NOMO-1 treated with DMSO at 0.1 percent for 48 hours (cell line): ENCODE results near the gene LRCH1.
A peak's percentile ranks its signal among the peaks of the same experiment; 100 is the strongest.

Source experiments
- DNase-seq: peaks from one replicate; lab custom pipeline; 2025; ENCODE audit not compliant: unreplicated experiment; lab: John Stamatoyannopoulos, UW

The LRCH1 gene

DNA sequence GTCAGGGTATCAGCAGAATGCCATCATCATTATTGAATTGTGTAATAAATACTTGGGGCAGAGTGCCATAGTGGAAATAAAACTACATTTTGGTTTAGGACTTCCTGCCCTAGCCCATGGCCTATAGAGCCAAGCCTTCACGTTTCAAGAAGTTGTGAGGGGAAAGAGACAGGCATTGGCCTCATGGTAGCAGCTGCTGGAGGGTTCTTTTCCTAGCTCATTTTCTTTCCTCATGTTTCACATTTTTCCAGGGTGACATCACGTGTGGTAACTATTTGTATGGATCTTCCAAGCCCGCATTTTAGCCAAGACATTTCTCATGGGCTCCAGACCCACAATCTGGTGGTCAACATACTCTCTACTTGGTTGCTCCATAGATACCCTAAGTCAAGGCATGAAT is 80.4 kb downstream of the LRCH1 start:
- DNase-seq = no peak

DNA sequence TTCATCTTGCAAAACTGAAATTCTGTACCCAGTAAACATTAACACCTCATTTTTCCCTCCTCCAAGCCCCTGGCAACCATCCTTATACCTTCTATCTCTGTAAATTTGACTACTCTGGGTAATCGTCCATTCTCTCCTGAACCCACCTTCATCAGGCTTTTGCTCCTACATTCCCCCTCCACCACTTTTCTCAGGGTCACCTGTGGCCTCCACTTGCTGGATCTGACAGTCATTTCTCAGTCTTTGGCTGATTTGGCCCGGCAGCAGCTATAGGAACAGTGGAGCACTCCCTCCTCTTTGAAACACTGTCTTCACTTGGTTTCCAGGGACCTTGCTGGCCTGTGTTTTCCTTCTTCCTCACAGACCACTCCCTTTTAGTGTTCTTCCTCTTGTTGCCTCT is 83.5 kb downstream of the LRCH1 start:
- DNase-seq = no peak

DNA sequence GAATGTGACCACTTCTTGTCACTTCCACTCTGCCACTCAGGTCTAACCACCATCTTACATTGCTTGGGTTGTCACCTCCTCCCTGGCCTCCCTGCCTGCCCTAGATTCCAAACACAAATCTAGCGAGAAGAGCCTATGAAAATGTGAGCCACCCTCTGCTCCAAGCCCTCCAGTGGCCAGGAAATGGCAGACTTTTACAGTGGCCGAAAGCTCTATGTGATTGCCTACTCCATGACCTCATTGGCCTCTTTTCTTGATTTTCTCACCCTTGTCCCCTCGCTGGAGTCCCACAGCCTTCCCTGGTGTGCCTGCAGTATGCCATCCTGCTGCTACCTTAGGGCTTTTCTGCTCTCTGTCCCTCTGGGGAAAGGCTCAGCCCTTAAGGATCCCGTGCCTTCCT is 84.2 kb downstream of the LRCH1 start:
- no peak for DNase-seq

DNA sequence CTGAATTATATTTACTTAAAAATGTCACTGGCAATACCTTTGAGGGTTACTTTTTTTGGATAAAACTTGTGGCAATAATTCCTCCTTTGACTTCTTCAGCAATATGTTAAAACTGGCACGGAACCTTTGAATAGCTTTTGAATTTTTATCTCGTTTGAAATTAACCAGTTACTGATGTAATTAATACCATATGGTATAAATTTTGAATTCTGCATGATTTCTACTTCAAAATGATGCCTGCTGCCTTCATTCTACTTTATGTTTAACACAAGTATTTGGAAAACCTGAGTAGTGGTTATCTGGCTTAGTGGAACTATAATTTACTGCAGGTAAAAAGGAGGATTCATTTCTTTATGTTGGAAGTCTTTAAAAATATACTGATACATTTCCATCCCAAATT is 85.3 kb downstream of the LRCH1 start:
- DNase-seq = no peak

DNA sequence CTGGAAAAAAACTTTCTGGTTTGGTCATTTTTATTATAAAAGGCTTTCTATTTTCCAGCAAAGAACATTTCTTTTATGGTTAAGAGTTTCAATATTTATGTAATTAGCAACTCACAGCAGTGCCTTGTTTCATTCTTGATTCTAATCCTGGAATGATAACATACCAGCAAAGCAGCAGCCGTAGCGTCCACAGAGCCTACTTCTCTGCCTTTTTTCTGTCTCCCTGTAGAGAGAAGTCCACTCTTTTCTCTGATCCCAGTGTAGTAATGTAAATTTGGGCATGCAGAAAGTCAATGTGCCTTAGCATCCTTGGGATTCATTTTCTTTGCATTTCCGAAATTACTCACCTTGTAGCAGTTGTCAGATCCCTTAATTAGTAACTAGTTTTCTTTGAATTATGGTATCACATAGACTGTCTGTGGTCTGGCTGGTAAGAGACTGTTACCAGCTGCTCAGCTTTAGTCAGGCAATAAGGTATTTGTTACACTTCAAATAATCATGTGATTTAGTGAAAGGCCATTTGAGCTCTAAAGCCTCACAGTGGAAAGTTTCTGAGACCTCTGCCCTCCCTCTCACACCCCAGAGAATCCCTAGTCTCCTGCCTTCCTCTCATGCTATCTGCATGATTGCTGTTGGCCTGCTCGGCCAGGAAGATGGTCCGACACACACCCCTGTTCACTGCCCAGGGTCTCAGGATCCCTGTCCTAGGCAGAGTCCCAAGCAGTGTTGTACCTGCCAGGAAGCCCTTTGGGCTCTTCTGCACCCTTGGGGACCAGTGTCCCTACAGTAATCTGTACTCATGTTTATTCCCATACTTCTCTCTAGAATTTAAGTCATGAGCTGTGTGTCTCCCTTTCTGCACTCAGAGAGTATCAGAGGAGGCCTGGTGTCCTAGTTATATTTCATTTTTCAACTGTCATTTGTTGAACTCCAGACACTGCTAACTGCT is 86.3 kb downstream of the LRCH1 start:
- DNase-seq = no peak

DNA sequence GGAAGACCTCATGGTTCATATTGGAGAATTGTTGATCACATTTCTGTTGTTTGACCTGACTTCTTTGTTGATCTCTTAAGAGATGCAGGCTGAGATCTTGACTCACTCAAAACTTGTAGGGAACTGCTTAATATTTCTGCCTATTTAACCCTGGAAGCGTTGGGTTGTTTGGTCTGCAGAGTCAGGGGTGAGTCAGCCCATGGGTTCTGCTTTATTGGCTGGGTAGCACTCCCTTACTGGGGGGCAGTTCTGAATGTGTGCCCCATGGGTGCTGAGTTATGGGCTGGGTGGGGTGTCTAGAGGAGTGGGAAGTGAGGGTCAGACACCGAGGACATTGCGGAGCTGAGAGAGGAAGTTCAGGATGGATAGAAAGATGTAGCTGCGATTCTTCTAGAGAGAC is 87.9 kb downstream of the LRCH1 start:
- peak; percentile 11 for DNase-seq

DNA sequence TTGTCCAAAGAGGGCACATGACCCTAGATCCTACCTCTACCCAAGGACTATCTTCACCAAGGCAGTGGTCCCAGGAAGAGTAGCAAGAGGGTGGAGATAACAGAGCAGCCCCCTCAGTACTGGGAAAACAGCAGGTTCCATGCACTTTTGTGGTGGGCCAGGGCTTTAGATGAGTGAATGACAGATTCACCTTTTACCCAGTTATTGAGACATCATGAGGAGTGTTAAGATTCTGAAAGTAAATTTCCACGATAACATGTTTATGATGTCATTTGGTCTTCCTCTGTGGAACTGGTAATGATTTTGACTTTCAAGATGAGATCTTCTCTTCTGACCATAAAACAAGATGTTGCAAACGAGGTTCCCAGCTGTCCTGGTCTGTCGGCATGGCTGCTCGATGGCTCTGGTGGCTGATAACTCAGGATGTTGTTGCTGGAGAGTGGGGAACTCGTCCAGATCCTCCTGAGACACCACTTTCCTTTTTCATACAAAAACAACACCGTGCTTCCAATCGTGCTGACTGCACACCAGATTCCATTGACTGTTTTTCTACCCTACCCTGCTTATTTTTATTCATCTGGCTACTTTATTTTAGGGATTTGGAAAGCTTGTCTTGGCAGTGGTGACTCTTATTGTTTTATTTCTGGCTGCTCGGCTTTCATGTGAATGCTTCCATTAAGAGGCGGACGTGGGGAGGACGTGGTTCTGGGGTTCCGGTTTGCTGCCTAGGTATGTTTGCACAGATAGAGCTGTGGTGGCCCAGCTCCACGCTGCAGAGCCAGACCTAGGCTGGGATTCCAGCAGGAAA is 88.5 kb downstream of the LRCH1 start:
- no peak for DNase-seq

DNA sequence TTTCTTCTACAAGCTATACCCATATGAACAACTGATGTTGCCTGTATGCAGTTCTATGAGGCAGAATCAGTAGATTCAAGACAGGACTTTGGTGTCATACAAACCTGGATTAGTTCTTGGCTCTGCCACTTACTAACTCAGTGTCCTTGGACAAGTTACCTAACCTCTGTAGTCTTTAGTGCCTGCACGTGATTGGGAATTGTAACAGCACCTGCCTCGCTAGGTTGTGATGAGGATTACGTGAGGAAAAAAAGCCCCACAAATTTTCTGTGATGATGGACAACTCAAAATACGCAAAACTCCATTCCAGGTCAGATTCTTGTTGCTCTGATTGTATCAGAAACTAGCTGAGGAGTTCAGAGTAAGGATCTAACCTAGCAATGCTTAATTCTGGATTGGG is 89.3 kb downstream of the LRCH1 start:
- no peak for DNase-seq

DNA sequence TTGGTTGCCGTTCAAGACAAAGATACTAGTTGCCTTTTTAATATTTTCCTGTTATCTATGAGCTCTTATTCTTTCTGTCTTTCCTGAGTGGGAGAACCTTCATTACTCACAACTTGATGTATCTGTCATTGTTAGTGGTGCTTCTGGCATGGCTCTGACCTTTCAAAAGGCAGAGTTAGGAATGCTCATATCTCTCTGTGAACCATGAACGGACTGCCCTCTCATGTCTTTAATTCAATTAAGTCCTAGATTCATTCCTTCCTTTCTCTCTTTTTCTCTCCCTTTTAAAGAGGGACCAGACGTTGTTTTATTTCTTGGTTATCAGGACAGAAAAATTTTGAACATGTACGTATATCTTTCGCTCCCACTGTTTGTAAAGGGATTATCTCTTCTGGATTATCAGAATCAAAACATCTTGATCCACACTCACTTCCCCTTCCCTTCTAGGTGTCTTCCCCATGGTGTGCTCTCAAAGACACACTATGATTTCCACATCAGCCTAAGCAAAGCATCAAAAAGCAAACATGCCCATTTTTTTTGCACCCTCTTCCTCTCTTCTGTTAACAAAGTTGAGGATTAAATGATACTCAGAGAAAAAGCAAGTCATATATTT is 90.3 kb downstream of the LRCH1 start:
- DNase-seq = peak; percentile 5

DNA sequence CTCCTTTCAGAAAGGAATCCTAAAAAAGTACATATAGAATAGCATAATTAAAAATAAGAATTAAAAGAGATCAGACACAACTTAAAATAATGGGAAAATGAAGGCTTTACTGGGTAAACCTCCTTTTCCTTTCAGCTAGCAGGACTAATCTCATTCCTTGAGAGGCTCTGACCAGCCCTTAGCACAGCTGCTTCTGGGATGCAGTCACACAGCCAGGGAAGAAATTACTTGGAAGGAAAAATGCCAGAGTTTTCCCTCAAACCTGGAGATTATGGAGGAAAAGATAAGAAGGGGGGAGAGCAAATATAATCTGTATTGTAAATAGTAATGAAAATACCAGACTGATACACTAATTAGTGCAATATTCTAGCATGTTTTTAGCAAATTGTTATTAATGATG is 91.8 kb downstream of the LRCH1 start:
- no peak for DNase-seq

DNA sequence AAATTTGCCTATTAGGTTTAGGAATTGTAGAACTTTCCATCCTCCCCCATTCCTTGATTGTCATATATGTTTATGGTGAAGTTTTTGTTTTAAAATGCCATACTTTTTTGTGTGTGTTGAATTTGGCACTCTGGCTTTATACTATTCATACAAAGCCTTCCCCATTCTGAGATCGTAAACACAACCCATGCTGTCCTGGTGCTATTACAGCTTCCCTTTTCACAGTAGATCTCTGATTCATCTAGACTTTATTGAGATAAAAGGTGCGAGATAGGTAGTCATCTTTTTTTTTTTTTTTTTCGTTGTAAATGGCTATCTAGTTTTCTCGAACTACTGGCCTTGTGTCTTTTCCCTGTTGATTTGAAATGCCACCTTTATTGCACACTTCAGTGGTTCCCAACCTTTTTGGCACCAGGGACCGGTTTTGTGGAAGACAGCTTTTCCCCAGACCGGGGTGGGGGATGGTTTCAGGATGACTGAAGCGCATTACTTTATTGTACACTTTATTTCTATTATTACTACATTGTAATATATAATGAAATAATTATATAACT is 94.6 kb downstream of the LRCH1 start:
- DNase-seq = peak; percentile 46

DNA sequence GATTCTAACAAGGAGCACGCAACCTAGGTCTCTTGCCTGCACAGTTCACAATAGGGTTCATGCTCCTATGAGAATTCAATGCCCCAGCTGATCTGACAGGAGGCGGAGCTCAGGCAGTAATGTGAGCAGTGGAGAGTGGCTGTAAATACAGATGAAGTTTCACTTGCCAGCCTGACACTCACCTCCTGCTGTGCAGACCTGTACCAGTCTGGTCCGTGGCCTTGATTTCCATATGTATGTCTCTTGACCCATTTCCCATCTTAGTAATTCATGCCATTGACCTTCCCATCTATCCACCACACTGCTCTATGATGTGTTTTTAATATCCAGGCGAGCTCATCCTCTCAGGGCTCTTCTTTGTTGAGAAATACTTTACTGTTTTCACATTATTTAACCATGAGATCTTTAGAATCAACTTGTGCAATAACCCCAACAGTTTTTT is 95.2 kb downstream of the LRCH1 start:
- peak; percentile 6 for DNase-seq

DNA sequence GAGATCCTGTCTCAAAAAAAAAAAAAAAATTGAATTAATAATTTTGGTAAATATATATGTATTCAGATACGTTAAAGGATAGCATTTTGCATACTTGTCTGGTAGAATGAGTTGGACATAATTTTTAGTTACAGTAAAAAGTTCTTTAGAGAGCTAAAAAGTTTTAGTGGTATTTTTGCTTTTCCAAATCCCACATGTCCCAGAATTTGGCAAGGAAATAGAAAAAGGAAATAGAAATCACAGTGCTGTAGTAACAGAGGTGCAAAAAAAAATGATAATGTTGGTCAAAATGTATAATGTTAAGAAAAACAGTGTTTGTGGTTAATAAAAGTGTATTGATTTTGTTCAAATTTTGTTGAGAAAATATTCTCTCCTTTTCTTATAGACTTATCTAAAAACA is 96.8 kb downstream of the LRCH1 start:
- no peak for DNase-seq

DNA sequence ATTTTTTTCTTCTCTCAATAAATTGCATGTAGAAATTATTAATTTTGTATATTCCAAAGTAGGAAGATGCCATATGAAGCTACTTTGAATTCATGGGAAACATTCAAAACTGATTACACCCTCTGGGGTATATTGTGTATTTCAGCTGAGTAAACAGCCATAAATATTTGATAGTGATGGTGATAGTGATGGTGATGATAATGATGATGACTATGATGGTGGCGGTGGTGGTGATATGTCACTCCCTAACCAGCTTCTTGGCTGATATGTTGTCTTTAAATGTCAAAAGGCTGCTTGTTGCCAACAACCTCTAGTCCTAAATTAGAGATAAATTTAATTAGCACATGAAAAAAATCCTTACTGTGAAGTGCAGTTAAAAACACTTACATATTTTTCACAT is 102.0 kb downstream of the LRCH1 start:
- no peak for DNase-seq

DNA sequence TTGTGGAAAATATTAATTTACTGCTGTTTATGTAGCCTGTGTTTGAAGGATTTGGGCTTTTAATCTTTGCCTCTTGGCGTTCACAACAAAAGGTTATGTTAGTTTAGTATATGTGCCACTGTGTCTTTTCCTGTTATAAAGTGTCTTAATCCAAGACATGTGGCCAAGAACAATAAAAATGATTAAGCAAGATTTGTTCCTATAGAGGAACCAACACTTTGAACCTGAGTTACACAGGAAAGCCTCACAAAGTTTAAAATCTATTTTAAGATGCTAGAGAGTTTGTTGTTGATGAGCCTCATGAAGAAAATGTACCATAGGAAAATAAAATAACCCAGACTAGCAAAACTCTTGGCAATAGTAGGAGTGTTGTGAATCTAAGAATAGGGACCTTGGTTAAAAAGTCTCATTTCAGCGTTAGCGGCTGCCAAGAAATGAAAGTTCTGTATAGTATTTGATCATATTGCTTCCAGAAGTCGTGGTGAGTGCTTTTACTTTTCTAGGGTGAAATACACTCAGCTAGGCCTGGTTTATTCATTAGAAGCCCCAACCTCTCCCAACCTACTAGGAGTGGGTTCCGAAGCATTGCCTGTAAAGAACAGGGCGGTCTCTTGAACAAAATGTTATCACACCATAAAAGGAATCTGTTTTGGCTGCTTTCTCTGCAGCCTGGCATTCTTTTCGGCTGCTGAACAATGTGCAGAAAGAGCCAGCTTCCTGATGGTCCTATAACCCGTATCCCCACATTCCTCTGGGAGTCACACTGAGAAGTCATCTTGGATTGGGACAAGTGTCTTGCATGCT is 102.6 kb downstream of the LRCH1 start:
- DNase-seq = peak; percentile 75

DNA sequence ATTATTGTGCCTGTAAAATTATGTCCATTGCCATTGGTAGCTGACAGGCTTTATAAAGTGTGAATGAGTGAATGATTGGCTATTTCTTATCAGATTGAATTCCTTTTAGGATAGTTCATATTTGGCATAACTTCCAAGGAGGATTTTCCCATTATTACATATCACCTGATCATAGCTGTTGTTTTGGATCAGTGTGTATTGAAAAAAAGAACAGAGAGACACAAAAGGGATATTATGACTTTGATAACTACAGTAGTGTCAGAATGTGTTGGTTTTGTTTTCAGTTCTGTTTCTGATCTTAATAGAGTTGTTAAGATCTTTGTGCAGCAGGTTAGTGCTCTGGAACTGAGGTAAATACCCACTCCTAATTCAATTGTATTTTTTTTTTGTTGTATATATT is 103.8 kb downstream of the LRCH1 start:
- DNase-seq = no peak

DNA sequence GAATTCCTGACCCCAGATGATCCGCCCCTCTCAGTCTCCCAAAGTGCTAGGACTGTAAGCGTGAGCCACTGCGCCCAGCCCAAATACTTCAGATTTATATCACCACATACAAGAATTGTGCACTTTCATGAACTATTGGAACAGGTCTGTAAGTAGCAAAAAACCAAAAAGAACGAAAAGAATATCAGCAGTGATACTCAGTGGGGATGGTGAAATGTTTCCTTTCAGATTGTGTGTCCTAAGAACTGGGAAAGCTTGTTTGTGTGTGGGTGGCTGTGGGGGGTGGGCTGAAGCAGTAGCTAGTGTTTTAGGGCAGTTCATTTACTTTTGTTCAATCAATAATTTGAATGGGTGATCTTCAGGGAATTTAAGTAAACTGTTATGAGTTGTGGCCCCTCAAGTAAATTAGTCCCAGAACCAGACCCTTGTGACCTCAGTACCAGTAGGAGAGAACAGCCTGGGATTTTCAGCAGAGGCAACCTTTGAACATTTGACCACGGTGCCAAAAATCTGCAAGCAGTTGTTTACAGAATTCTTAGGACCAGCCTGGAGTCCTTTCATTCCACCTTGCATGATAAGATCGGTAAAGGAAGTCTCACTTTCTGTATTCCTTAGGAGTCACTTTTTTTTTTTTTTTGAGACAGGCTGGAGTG is 106.6 kb downstream of the LRCH1 start:
- DNase-seq = no peak

DNA sequence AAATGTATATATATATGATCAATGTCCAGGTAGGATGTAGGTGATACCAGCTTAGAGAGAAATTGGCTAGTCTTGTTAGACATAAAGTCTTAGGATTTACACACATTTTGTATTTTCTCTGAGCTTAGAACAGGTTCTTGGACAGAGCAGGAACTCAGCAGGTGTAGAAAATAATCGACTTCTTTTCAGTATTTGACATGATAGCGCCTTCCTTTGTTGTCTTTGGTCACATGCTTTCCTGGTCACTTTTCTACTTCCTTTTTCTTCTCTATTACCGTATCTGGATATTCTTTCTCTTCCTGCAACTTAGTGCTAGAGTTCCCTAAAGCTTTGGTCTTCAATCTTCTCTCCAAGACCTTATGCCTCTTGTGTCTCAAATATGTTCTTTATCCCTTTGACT is 107.4 kb downstream of the LRCH1 start:
- DNase-seq = peak; percentile 10

DNA sequence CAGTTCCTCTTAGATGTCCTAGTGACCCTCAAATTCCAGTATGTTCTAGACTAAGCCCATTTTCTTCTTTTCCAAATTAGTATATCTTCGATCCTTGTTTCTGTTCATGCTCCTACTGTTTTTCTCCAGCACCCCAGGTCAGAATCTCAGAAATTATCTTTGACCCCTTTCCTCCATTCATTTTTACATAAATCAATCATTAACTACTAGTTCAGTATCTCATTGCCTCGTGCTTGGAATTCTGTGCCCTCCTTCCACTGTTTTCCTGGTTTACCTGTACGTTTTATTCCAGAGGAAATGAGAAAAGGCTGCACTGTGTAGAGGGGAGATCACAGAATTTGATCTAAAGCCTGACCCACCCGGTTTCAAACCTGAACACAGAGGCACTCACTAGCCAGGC is 107.9 kb downstream of the LRCH1 start:
- no peak for DNase-seq

DNA sequence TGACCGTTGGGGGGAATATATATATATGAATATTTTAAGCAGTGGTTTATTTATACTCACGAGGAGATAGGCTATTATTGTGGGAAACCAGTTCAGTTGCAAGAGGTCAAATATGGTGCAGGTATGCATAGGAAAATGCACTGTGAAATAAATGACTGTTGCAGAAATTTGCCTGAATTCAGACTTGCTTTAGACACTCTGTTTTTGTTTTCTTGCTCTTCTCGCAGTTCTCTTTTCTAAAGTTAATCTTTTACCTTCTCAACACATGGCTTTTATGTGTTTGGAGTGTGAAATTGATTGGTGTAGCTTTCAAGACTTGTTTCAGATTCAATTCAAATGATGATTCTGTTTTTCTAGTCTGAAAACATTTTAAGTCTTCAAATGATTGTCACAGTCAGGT is 109.7 kb downstream of the LRCH1 start:
- DNase-seq = no peak
